ENCODE data around the gene MPIG6B.

The MPIG6B gene

GRCh38 chr6:31737991-31738979, 15.1 kb downstream of the MPIG6B start:
- TF ChIP-seq CTCF (IDR thresholded peaks at IDR 0.05; ENCODE audit: low read depth, low read length, missing control alignments): peak; percentile 30
- H3K4me3 ChIP-seq (replicated peaks; ENCODE audit: low read depth, low read length): peak overlapping the region; percentile 18
- DNase-seq (ENCODE audit: extremely low read depth, low read depth): peak; percentile 78

GRCh38 chr6:31739639-31740396, 16.6 kb downstream of the MPIG6B start, which contains the start of gene MSH5:
TSS of gene MSH5 (plus strand) at chr6:31740005. CDS start at chr6:31740467, 462 bp downstream.
- DNase-seq (ENCODE audit: extremely low read depth, low read depth): peak; percentile 98
- no peak for TF ChIP-seq CTCF (IDR thresholded peaks at IDR 0.05; ENCODE audit: low read depth, low read length, missing control alignments)
- H3K4me3 ChIP-seq (replicated peaks; ENCODE audit: low read depth, low read length): peak within 1 kb of the TSS; percentile 60

GRCh38 chr6:31740397-31741223, 17.4 kb downstream of the MPIG6B start:
- no peak for DNase-seq (ENCODE audit: extremely low read depth, low read depth)
- TF ChIP-seq CTCF (IDR thresholded peaks at IDR 0.05; ENCODE audit: low read depth, low read length, missing control alignments): no peak
- H3K4me3 ChIP-seq (replicated peaks; ENCODE audit: low read depth, low read length): peak overlapping the region; percentile 60

GRCh38 chr6:31741815-31742214, 18.6 kb downstream of the MPIG6B start:
- DNase-seq (ENCODE audit: extremely low read depth, low read depth): no peak
- no peak for TF ChIP-seq CTCF (IDR thresholded peaks at IDR 0.05; ENCODE audit: low read depth, low read length, missing control alignments)

GRCh38 chr6:31742894-31743293, 19.7 kb downstream of the MPIG6B start:
- no peak for DNase-seq (ENCODE audit: extremely low read depth, low read depth)
- H3K4me3 ChIP-seq (replicated peaks; ENCODE audit: low read depth, low read length): no peak overlapping the region
- TF ChIP-seq CTCF (IDR thresholded peaks at IDR 0.05; ENCODE audit: low read depth, low read length, missing control alignments): no peak

More at GRCh38 chr6:31741815-31742214, 18.6 kb downstream of the MPIG6B start:
- no peak overlapping the region for H3K4me3 ChIP-seq (replicated peaks; ENCODE audit: low read depth, low read length)

GRCh38 chr6:31744422-31744821, 21.2 kb downstream of the MPIG6B start:
- no peak for TF ChIP-seq CTCF (IDR thresholded peaks at IDR 0.05; ENCODE audit: low read depth, low read length, missing control alignments)
- H3K4me3 ChIP-seq (replicated peaks; ENCODE audit: low read depth, low read length): no peak overlapping the region
- DNase-seq (ENCODE audit: extremely low read depth, low read depth): no peak

All from HFF-Myc (cell line).